Type B pancreatic cell (in vitro differentiated cells): ENCODE measurements around the gene CFAP299. TPM values are rescaled to one million over a fixed set of nuclear protein-coding genes. Genes with fewer than 3 reads are reported as not detected.

Source experiments
- DNase-seq: peaks from one replicate; pipeline ENCODE4 v3.0.0; 2021; ENCODE audit warnings: mixed read lengths; ENCODE audit not compliant: unreplicated experiment; ENCODE audit errors: extremely low spot score
- H3K27ac Mint-ChIP-seq: 2 replicates; pipeline ENCODE4 v1.8.0; 2021; ENCODE audit warnings: mild to moderate bottlenecking, mixed read lengths
- H3K27me3 Mint-ChIP-seq: 2 replicates; pipeline ENCODE4 v1.8.0; 2021; ENCODE audit warnings: mixed read lengths
- H3K36me3 Mint-ChIP-seq: 2 replicates; pipeline ENCODE4 v1.8.0; 2021; ENCODE audit warnings: mixed read lengths
- H3K4me1 Mint-ChIP-seq: one replicate; pipeline ENCODE4 v1.8.0; 2021; ENCODE audit warnings: mixed read lengths; ENCODE audit not compliant: unreplicated experiment
- H3K4me3 Mint-ChIP-seq: 2 replicates; pipeline ENCODE4 v1.8.0; 2021; ENCODE audit warnings: mild to moderate bottlenecking, mixed read lengths
- H3K9me3 Mint-ChIP-seq: 2 replicates; pipeline ENCODE4 v1.8.0; 2021; ENCODE audit warnings: mixed read lengths
- total RNA-seq: library from RNA; stranded (reverse); gene quantifications from 2 replicates; pipeline ENCODE4 v1.2.1, GENCODE V29; 2021; ENCODE audit warnings: low replicate concordance
- TF ChIP-seq, protein P1 (sequence below): fragments of 200-600 bp; sonication (generic); conservative IDR thresholded peaks from 2 replicates; pipeline ENCODE4 v1.5.0; 2021; ENCODE audit warnings: antibody characterized with exemption, mild to moderate bottlenecking

Gene CFAP299
- total RNA-seq, 1 donor from 2014 or later = 1.1 TPM

DNA sequence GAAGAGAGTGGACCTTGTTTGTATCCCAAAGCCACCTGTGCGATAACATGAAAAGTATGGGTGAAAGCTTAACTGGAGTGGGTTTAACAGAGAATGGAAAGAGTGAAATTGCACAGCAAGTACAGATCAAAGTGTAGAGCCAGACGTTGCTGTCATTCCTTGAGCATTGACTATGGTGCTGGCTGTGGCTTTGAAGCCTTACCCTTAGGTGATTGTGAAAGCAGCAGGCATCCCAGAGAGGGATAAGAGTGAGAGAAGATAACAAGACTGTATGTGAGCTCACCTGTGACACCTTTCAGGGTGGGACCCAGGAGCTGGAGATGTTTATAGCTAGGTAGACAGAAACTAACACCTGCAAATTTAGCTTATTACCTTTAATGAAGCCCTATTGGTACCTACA lies 77.6 kb downstream of the CFAP299 start:
- TF ChIP-seq, protein P1, sequence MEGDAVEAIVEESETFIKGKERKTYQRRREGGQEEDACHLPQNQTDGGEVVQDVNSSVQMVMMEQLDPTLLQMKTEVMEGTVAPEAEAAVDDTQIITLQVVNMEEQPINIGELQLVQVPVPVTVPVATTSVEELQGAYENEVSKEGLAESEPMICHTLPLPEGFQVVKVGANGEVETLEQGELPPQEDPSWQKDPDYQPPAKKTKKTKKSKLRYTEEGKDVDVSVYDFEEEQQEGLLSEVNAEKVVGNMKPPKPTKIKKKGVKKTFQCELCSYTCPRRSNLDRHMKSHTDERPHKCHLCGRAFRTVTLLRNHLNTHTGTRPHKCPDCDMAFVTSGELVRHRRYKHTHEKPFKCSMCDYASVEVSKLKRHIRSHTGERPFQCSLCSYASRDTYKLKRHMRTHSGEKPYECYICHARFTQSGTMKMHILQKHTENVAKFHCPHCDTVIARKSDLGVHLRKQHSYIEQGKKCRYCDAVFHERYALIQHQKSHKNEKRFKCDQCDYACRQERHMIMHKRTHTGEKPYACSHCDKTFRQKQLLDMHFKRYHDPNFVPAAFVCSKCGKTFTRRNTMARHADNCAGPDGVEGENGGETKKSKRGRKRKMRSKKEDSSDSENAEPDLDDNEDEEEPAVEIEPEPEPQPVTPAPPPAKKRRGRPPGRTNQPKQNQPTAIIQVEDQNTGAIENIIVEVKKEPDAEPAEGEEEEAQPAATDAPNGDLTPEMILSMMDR = no peak
- H3K4me1 Mint-ChIP-seq = no peaks in the 10 kb centered on the region
- no peak overlapping the region for H3K27ac Mint-ChIP-seq
- H3K4me3 Mint-ChIP-seq = no peak overlapping the region
- no peaks in the 10 kb centered on the region for H3K9me3 Mint-ChIP-seq
- H3K27me3 Mint-ChIP-seq = no peaks in the 10 kb centered on the region
- no peak for DNase-seq
- no peaks in the 10 kb centered on the region for H3K36me3 Mint-ChIP-seq

DNA sequence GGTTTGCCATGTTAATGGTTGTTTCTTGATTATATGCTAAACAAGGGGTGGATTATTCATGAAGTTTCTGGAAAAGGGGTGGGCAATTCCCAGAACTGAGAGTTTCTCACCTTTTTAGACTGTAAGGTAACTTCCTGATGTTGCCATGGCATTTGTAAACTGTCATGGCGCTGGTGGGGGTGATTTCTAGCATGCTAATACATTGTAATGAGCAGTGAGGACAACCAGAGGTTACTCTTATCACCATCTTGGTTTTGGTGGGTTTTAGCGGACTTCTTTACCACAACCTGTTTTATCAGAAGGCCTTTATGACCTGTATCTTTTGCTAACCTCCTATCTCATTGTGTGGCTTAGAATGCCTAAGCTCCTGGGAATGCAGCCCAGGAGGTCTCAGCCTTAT lies 81.5 kb downstream of the CFAP299 start:
- no peak for DNase-seq
- Mint-ChIP-seq H3K4me1 (peaks cover 4% of the 10 kb centered on the region), H3K27me3 (no peaks in the 10 kb centered on the region)

DNA sequence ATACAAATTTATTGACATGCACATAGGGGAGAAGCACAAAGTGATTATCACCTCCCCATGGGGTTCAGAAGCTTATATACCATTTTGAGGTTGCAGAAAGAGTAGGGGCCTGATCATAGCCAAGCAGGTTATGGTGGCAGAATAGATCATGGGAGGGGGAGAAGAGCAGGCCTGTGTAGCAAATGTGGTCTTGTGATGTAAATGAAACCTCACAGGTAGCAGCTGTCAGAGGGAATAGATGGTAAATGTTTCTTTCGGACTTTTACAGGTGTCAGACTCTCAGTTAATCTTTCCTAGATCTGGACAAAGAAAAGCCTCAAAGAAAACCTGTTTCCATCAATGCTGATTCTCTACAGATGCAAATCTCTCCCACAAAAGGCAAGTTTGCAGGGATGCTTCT lies 84.4 kb downstream of the CFAP299 start:
- Mint-ChIP-seq H3K9me3 (no peaks in the 10 kb centered on the region), H3K36me3 (no peaks in the 10 kb centered on the region), H3K4me1 (peaks cover 4% of the 10 kb centered on the region), H3K27ac (no peak overlapping the region), H3K27me3 (no peaks in the 10 kb centered on the region), H3K4me3 (no peak overlapping the region)
- TF ChIP-seq, protein P1 = no peak
- DNase-seq = no peak

More for the DNA sequence above, 81.5 kb downstream of the CFAP299 start:
- Mint-ChIP-seq H3K27ac (no peak overlapping the region), H3K9me3 (no peaks in the 10 kb centered on the region), H3K36me3 (no peaks in the 10 kb centered on the region), H3K4me3 (no peak overlapping the region)
- TF ChIP-seq, protein P1 = no peak

DNA sequence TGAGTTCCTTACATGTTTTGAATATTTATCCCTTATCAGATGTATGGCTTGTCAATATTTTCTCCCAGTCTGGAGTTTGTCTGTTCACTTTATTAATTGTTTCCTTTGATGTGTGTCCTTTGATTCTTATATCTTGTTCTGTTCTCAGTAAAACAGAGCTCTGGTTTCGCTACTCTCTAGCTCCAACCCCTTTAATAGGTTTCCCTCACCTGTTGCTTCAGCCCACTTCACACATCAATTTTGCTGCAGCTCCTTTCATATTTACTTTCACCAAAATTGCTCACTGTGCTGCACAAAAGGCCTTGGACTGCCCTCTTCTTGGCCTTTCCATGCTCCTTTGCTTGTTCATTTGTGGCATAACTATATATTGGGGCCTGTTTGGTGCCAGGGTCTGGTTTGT lies 85.1 kb downstream of the CFAP299 start:
- H3K36me3 Mint-ChIP-seq = no peaks in the 10 kb centered on the region
- DNase-seq = no peak
- H3K27ac Mint-ChIP-seq = no peak overlapping the region
- peaks cover 4% of the 10 kb centered on the region for H3K4me1 Mint-ChIP-seq
- H3K4me3 Mint-ChIP-seq = no peak overlapping the region
- TF ChIP-seq, protein P1 = no peak
- no peaks in the 10 kb centered on the region for H3K9me3 Mint-ChIP-seq
- H3K27me3 Mint-ChIP-seq = no peaks in the 10 kb centered on the region

DNA sequence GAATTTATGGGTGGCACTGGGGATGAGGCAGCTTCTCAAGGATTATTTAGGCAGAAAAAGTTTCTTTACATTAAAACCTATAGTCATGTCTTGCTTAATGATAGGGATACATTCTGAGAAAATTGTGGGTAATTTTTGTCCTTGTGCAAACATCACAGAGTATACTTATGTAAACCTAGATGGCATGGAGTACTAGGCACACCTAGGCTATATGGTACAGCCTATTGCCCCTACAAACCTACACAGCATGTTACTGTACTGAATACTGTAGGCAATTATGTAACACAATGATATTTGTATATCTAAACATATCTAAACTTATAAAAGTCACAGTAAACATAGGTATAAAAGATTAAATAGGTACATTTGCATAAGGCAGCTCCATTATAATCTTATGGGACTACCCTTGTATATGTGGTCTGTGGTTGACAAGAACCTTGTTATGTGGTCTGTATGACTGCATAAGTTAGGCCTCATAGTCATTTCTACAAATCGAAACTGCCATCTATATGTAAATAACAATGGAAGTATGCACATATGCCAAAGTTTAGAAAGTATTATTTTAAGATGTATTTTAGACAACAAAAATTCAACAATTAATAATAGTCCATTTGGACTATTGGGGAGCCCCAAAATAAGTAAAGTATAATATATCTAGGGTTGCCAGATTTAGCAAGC lies 87.3 kb downstream of the CFAP299 start:
- H3K36me3 Mint-ChIP-seq = no peaks in the 10 kb centered on the region
- no peaks in the 10 kb centered on the region for H3K9me3 Mint-ChIP-seq
- TF ChIP-seq, protein P1 = no peak
- no peak overlapping the region for H3K27ac Mint-ChIP-seq
- DNase-seq = no peak
- peaks cover 4% of the 10 kb centered on the region for H3K4me1 Mint-ChIP-seq
- no peak overlapping the region for H3K4me3 Mint-ChIP-seq
- H3K27me3 Mint-ChIP-seq = no peaks in the 10 kb centered on the region
